Sigmoid colon (tissue), 7 donors: ENCODE results near the gene PIGH. TPM values are rescaled to one million over a fixed set of nuclear protein-coding genes. Genes with fewer than 3 reads are reported as not detected.

Experiments used
- DNase-seq: peaks from one replicate; pipeline ENCODE4 v3.0.0-alpha.2; 2019
- H3K27ac ChIP-seq, 4 donors: fragments of 200-600 bp; sonication (generic); one replicate each; pipeline ENCODE4 v1.5.1; 2016 to 2019; ENCODE audit warnings: mild to moderate bottlenecking in 1 of 4
- H3K27me3 ChIP-seq, 3 donors: fragments of 200-600 bp; sonication (generic); one replicate each; pipeline ENCODE4 v1.5.1; 2019; ENCODE audit warnings: mild to moderate bottlenecking in 1 of 3
- H3K36me3 ChIP-seq, 4 donors: fragments of 200-600 bp; sonication (generic); one replicate each; pipeline ENCODE4 v1.5.1; 2016 to 2019
- H3K4me1 ChIP-seq, 4 donors: fragments of 200-600 bp; sonication (generic); one replicate each; pipeline ENCODE4 v1.5.1; 2017 to 2019
- H3K4me3 ChIP-seq, 4 donors: fragments of 200-600 bp; sonication (generic); one replicate each; pipeline ENCODE4 v1.5.1; 2017 to 2019; ENCODE audit warnings: mild to moderate bottlenecking in 2 of 4, moderate library complexity in 1 of 4
- H3K9me3 ChIP-seq, 4 donors: fragments of 200-600 bp in 3 of 4; sonication (generic) in 3 of 4; one replicate each; pipeline versions ENCODE4 v1.5.1 to v1.6.1; 2013 to 2019
- EP300 ChIP-seq, 4 donors: sonication (generic); formaldehyde crosslinking; IDR thresholded peaks; one replicate each; pipeline ENCODE4 v1.6.1; 2017; ENCODE audit warnings: antibody characterized with exemption in 4 of 4
- POLR2A ChIP-seq, 2 donors: fragments of 450-650 bp; IDR thresholded peaks; one replicate each; pipeline ENCODE4 v1.6.1; 2016; ENCODE audit warnings: antibody characterized with exemption in 2 of 2, mild to moderate bottlenecking in 2 of 2, moderate library complexity in 2 of 2
- POLR2AphosphoS5 ChIP-seq, 4 donors: sonication (generic); formaldehyde crosslinking; IDR thresholded peaks; one replicate each; pipeline ENCODE4 v1.6.1; 2017; ENCODE audit warnings: antibody characterized with exemption in 4 of 4
- WGBS, 2 donors: extraction: QIAGEN DNeasy Blood & Tissue Kit; methylation state at CpG; one replicate each; pipeline ENCODE4 v1.1.7; 2013; 5-methylcytosine and 5-hydroxymethylcytosine counted together
- intact Hi-C: fragments of 100-400 bp; cut with DNase I; formaldehyde crosslinking; loops from one replicate; pipeline ENCODE4 v1.15.1; 2023
- polyA plus RNA-seq, 3 donors: library from polyadenylated mRNA; stranded (reverse); fragments of 200-250 nt; gene quantifications; one replicate each; pipeline ENCODE4 v1.2.3, GENCODE V29; 2013
- total RNA-seq, 4 donors: library from RNA; depleted of rRNA; stranded (reverse); fragments of >200 nt; gene quantifications; one replicate each; pipeline ENCODE4 v1.1.0, GENCODE V29; 2016
- TF ChIP-seq, protein P1 (sequence below), 4 experiments: fragments of 450-650 bp in 3 of 4; fragments of 200-600 bp in 1 of 4; IDR thresholded peaks; one replicate each; pipeline ENCODE4 v1.5.1; 2016 to 2019; ENCODE audit warnings: antibody characterized with exemption in 4 of 4, mild to moderate bottlenecking in 3 of 4, moderate library complexity in 2 of 4
- donor health status: healthy with polysubstance abuse.
- donor health status: Bipolar disorder and iron deficiency.
- donor health status: healthy.

PIGH gene
- total and polyA plus RNA-seq, 7 donors: 8.4 to 32.9 (median 15.2) TPM

DNA sequence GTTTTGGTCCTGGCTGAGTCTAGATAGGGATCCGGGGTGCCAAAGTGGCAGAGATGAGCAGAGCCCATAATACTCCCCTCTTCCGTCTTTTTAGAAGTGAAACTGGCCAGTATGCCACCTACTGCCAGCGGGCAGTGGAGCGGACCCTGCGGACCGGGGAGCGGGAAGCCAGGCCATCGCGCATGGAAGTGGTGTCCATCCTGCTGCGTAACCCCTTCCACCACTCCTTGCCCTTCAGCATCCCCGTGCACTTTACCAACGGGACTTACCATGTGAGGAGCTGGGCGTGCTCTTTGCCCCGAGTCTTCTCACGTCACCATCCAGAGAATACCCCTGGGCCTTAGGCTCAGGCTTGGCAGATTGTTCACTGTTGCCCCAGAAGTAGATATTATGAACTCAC lies 21.0 kb downstream of the PIGH start:
- no peak for TF ChIP-seq EP300 (IDR thresholded peaks at IDR 0.05)
- no peak for TF ChIP-seq POLR2A (IDR thresholded peaks at IDR 0.05)
- TF ChIP-seq, protein P1, sequence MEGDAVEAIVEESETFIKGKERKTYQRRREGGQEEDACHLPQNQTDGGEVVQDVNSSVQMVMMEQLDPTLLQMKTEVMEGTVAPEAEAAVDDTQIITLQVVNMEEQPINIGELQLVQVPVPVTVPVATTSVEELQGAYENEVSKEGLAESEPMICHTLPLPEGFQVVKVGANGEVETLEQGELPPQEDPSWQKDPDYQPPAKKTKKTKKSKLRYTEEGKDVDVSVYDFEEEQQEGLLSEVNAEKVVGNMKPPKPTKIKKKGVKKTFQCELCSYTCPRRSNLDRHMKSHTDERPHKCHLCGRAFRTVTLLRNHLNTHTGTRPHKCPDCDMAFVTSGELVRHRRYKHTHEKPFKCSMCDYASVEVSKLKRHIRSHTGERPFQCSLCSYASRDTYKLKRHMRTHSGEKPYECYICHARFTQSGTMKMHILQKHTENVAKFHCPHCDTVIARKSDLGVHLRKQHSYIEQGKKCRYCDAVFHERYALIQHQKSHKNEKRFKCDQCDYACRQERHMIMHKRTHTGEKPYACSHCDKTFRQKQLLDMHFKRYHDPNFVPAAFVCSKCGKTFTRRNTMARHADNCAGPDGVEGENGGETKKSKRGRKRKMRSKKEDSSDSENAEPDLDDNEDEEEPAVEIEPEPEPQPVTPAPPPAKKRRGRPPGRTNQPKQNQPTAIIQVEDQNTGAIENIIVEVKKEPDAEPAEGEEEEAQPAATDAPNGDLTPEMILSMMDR (IDR thresholded peaks at IDR 0.05): no peak
- TF ChIP-seq POLR2AphosphoS5 (IDR thresholded peaks at IDR 0.05): no peak
- no peaks in the 10 kb centered on the region for H3K27me3 ChIP-seq
- H3K4me3 ChIP-seq: no peak overlapping the region
- H3K4me1 ChIP-seq: no peaks in the 10 kb centered on the region
- no peaks in the 10 kb centered on the region for H3K9me3 ChIP-seq
- no peak overlapping the region for H3K27ac ChIP-seq
- 80 to 83% methylated on average over 15 of the region's 15 CpGs for WGBS, 2 donors
- intact Hi-C loops: no loop called here
- peak; percentile 22 for DNase-seq
- peaks cover 0 to 23% (median 2%) of the 10 kb centered on the region in 4 donors for H3K36me3 ChIP-seq

- 90 to 92% methylated on average over 16 of the region's 16 CpGs for WGBS, 2 donors
- peaks cover 0 to 23% (median 2%) of the 10 kb centered on the region in 4 donors for H3K36me3 ChIP-seq
- intact Hi-C loops: no loop called here
Observed at GRCh38 chr14:67577909-67578749, 21.9 kb downstream of the PIGH start.

GRCh38 chr14:67577181-67577808 lies 22.8 kb downstream of the PIGH start:
- no peaks in the 10 kb centered on the region for H3K9me3 ChIP-seq
- H3K27ac ChIP-seq: no peak overlapping the region
- no peak overlapping the region for H3K4me3 ChIP-seq
- TF ChIP-seq POLR2AphosphoS5 (IDR thresholded peaks at IDR 0.05): no peak
- TF ChIP-seq, protein P1 (IDR thresholded peaks at IDR 0.05): no peak
- TF ChIP-seq EP300 (IDR thresholded peaks at IDR 0.05): no peak
- TF ChIP-seq POLR2A (IDR thresholded peaks at IDR 0.05): no peak
- WGBS, 2 donors: 85% methylated on average over 13 of the region's 13 CpGs
- peak; percentile 50 for DNase-seq
- H3K36me3 ChIP-seq: peaks cover 0 to 22% (median 2%) of the 10 kb centered on the region in 4 donors
- intact Hi-C loops: no loop called here
- H3K4me1 ChIP-seq: no peaks in the 10 kb centered on the region
- no peaks in the 10 kb centered on the region for H3K27me3 ChIP-seq

More at GRCh38 chr14:67577909-67578749, 21.9 kb downstream of the PIGH start:
- Histone ChIP-seq H3K4me1 (no peaks in the 10 kb centered on the region), H3K27ac (no peak overlapping the region), H3K4me3 (no peak overlapping the region), H3K9me3 (no peaks in the 10 kb centered on the region), H3K27me3 (no peaks in the 10 kb centered on the region)
- DNase-seq: peak; percentile 58
- TF ChIP-seq, protein P1 (IDR thresholded peaks at IDR 0.05): no peak
- TF ChIP-seq POLR2A (IDR thresholded peaks at IDR 0.05) (no peak), EP300 (IDR thresholded peaks at IDR 0.05) (no peak), POLR2AphosphoS5 (IDR thresholded peaks at IDR 0.05) (no peak)

DNA sequence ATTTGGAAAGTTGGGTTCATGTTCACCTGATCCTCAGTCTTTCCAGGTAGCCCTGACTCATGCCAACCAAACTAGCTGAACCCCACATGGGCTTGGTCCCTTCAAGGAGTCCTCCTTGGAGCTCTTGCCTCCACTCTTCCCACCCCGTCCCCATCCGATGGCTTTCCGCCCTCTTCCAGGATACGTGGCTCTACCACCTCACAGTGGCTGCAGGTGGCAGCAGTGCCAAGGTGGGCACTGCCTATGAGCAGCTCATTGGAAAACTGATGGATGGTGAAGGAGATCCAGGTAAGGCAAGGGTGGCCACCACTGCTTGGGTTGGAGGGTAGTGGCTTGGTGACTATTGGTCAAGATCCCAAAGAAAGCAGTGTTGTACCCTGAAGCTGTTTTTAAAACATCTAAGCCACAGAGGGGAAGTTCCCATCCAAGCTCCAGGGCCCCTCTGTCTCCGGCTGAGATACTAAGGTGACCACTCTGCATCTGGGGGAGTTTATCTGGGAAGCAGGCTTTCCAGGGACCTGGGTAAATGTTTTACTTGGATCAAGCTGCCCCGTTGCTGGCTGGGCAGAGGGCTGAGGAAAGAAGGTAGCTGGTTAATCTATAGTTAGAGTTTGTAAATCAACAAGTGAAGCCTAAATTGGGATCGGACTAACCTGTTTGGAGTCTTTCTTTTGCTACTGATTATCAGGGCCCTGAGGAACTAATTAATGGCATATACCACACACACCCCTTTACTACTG lies 23.7 kb downstream of the PIGH start:
- no peak overlapping the region for H3K27ac ChIP-seq
- peak; percentile 13 for DNase-seq
- no peaks in the 10 kb centered on the region for H3K4me1 ChIP-seq
- intact Hi-C loops: no loop called here
- H3K4me3 ChIP-seq: no peak overlapping the region
- H3K9me3 ChIP-seq: no peaks in the 10 kb centered on the region
- H3K36me3 ChIP-seq: peaks cover 0 to 15% (median 2%) of the 10 kb centered on the region in 4 donors
- TF ChIP-seq POLR2AphosphoS5 (IDR thresholded peaks at IDR 0.05) (no peak), POLR2A (IDR thresholded peaks at IDR 0.05) (no peak), EP300 (IDR thresholded peaks at IDR 0.05) (no peak)
- TF ChIP-seq, protein P1 (IDR thresholded peaks at IDR 0.05): no peak
- no peaks in the 10 kb centered on the region for H3K27me3 ChIP-seq
- 88 to 93% methylated on average over 7 of the region's 7 CpGs for WGBS, 2 donors
